ENCODE data around the gene PIKFYVE.

DNA sequence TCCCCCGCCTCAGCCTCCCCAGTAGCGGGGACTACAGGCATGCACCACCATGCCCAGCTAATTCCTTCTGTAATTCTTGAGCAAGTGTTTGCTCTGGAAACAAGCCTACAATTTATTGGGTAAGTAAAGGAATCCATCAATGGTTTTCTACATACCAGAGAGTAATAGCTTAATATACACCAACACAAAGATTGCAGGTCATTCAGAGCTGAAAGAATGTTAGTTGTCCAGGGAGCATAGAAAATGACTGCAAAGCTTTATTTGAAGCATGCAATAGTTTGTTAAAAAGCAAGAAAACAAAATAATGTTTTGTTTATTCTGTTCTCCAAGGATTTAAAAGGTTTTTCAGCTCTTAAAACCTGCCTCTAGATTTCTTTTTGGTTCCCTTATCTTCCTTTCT is 16.8 kb upstream of the PIKFYVE start:
- no peak for TF ChIP-seq CTCF (IDR thresholded peaks at IDR 0.05)
- TF ChIP-seq EP300 (IDR thresholded peaks at IDR 0.05), result no peak
- no peak for TF ChIP-seq POLR2A (IDR thresholded peaks at IDR 0.05)

Measured in ovary (tissue), 3 donors.